GM12892 (cell line): Measurements from ENCODE around the gene ERICH4.

Source experiments
- POLR2A ChIP-seq: IDR thresholded peaks from 2 replicates; pipeline ENCODE4 v1.6.1; 2011; ENCODE audit warnings: low read depth, low read length, control low read depth
- TAF1 ChIP-seq: IDR thresholded peaks from 2 replicates; pipeline ENCODE4 v1.6.1; 2011; ENCODE audit warnings: low read depth, mild to moderate bottlenecking, control low read depth, low read length, borderline replicate concordance

DNA sequence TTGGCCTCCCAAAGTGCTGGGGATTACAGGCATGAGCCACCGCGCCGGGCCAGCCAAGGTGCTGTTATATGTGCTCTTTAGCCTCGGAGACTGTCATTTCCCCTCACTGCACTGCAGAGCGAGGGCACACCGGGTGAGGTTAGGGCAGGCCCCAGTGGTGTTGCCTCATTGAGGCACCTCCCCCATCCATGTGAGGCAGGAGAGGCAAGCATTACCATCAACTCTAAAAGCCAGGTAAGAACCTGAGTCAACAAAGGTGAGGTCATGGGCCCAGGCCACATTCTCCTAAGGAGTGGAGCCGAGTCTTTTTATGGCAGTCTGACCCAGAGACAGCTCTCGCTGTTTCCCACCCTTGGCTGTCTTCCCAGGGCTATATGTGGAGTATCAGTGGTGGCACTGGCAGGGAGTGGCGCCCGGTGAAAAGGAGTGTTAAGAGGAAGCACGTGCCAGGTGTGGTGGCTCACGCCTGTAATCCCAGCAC is 26.7 kb upstream of the ERICH4 start:
- TF ChIP-seq POLR2A: no peak
- no peak for TF ChIP-seq TAF1
